Esophagus squamous epithelium (tissue), 4 donors: ENCODE data around the gene UMAD1.

ENCODE experiments used
- CTCF ChIP-seq, 6 experiments: fragments of 450-650 bp in 4 of 6; fragments of 200-600 bp in 2 of 6; sonication (generic) in 2 of 6; IDR thresholded peaks; one replicate each; pipeline ENCODE4 v1.5.1; 2016 to 2019; ENCODE audit warnings: antibody characterized with exemption in 6 of 6, mild to moderate bottlenecking in 4 of 6, moderate library complexity in 4 of 6
- POLR2A ChIP-seq, 4 donors: fragments of 450-650 bp; IDR thresholded peaks; one replicate each; pipeline ENCODE4 v1.6.1; 2017; ENCODE audit warnings: antibody characterized with exemption in 4 of 4, mild to moderate bottlenecking in 4 of 4, moderate library complexity in 3 of 4

GRCh38 chr7:7720193-7720592, 79.6 kb downstream of the UMAD1 start:
- no peak for TF ChIP-seq CTCF (IDR thresholded peaks at IDR 0.05)
- TF ChIP-seq POLR2A (IDR thresholded peaks at IDR 0.05), result no peak
